Measurements from ENCODE around the gene KRTAP5-8.
"Not testable (repeated sequence)": the region's sequence is repeated elsewhere in the genome, so short reads cannot be mapped to it uniquely, and the experiment has no call there.

Gene KRTAP5-8

DNA sequence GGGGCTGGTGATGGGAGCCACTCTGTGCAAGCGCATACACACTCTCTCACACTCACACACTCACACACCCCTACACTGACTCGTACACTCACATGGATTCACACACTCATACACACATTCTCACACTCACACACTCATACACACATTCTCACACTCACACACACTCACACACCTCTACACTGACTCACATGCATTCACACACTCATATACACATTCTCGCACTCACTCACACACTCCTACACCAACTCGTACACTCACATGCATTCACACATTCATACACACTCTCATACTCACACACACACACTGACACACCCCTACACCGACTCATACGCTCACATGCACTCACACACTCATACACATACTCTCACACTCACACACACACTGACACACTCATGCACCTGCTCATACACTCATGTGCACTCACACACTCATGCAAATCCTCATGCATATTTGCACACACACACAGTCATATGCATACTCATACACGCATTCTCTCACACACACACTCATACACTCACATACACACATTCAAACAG lies 39.7 kb downstream of the KRTAP5-8 start:
- DNase-seq, result no peak
- Histone ChIP-seq H3K36me3 (replicated peaks) (no peaks in the 10 kb centered on the region), H3K27ac (no peak overlapping the region), H3K4me3 (ENCODE audit: low read depth, low read length) (no peak overlapping the region), H3K27me3 (replicated peaks) (no peaks in the 10 kb centered on the region)
- TF ChIP-seq, protein P1, sequence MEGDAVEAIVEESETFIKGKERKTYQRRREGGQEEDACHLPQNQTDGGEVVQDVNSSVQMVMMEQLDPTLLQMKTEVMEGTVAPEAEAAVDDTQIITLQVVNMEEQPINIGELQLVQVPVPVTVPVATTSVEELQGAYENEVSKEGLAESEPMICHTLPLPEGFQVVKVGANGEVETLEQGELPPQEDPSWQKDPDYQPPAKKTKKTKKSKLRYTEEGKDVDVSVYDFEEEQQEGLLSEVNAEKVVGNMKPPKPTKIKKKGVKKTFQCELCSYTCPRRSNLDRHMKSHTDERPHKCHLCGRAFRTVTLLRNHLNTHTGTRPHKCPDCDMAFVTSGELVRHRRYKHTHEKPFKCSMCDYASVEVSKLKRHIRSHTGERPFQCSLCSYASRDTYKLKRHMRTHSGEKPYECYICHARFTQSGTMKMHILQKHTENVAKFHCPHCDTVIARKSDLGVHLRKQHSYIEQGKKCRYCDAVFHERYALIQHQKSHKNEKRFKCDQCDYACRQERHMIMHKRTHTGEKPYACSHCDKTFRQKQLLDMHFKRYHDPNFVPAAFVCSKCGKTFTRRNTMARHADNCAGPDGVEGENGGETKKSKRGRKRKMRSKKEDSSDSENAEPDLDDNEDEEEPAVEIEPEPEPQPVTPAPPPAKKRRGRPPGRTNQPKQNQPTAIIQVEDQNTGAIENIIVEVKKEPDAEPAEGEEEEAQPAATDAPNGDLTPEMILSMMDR (IDR thresholded peaks at IDR 0.05; ENCODE audit: low read depth, low read length, missing control alignments), result no peak
- in situ Hi-C loops (cut with HindIII; ENCODE audit: low pct_ligation_motif_present, low sequenced_read_pairs), result no loop called here

DNA sequence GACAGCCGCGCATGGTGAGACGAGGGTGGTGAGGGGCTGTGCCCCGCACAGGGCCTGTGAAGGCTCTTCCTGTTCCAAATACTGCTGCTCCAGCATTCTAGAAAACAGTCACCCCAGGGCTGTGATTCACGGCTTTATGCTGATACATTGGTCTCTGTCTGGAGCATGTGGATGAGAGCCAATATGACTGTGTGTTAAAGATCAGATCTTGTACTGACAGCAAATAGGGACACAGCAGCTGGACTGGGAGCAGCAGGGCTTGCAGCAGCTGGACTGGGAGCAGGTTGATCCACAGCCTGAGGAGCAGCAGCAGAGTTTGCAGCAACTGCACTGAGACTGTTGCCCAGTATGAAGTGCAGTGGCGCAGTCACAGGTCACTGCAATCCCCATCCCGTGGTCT lies 41.7 kb downstream of the KRTAP5-8 start:
- DNase-seq, result peak; percentile 31
- H3K27me3 ChIP-seq (replicated peaks); H3K36me3 ChIP-seq (replicated peaks); in situ Hi-C loops (cut with HindIII; ENCODE audit: low pct_ligation_motif_present, low sequenced_read_pairs); H3K4me3 ChIP-seq (ENCODE audit: low read depth, low read length); H3K27ac ChIP-seq: not testable (repeated sequence)

DNA sequence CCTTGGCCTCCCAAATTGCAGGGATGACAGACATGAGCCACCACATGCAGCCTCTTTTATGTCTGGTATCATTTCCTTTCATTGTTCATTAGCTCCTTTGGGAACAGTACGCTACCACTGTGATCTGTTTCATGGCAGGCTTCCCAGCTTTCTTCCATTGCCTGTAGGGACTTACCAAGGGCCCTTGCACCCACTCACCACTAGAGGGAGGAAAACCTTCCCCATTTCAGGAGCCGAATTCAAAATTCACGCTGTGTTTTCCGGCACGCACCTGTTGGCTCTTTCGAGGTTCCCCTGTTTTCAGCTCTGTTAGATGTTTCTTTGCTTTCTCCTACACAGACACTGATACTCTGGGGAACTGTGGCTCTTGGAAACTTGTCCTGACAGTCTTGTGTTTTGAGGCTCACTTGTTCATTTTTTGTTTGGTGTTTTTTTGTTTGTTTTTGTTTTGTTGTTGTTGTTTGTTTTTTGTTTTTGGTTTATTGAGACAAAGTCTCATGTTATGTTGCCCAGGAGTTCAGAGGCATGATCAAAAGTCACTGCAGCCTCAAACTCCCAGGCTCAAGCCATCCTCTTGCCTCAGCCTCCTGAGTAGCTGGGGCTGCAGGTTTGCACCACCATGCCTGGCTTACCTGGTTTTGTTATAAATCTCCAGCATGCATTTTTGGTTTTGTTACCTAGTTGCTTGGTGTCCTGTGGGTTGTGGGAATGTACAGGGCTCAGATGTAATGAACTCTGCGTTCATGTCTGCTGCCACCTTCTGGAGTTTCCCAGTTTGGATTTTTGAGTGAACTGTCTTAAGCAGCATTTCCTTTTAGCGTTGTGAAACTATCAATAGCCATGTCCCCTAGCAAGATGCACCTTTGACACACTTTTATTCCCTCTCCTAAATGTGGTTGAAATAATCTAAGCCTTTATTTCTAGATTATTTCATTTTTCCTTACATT lies 42.5 kb downstream of the KRTAP5-8 start:
- TF ChIP-seq, protein P1 (IDR thresholded peaks at IDR 0.05; ENCODE audit: low read depth, low read length, missing control alignments), result peak; percentile 92
- Histone ChIP-seq H3K27ac (no peak overlapping the region), H3K27me3 (replicated peaks) (no peaks in the 10 kb centered on the region), H3K36me3 (replicated peaks) (no peaks in the 10 kb centered on the region), H3K4me3 (ENCODE audit: low read depth, low read length) (no peak overlapping the region)
- in situ Hi-C loops (cut with HindIII; ENCODE audit: low pct_ligation_motif_present, low sequenced_read_pairs), result no loop called here
- DNase-seq, result peak; percentile 77

DNA sequence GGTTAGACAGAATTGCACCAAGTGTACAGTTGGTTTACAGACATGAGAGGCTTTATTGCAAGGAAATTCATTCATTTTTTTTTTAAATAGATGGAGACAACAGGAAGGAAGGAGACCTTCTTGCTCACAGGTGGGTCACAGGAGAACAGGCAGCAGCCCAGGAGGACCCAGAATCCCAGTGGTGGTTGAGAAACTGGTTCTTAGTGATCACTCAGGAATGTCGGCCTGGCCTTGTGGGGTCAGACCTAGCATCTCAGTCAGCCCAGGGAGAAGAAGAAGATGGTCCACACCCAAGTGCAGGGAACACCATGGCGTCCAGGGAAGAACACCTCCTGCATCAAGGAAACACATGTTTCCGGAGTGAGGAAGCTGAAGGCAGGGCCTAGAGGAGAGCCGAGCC lies 44.0 kb downstream of the KRTAP5-8 start:
- H3K36me3 ChIP-seq (replicated peaks), result no peaks in the 10 kb centered on the region
- H3K27ac ChIP-seq, result no peak overlapping the region
- H3K4me3 ChIP-seq (ENCODE audit: low read depth, low read length), result no peak overlapping the region
- in situ Hi-C loops (cut with HindIII; ENCODE audit: low pct_ligation_motif_present, low sequenced_read_pairs), result no loop called here
- no peak for DNase-seq
- TF ChIP-seq, protein P1 (IDR thresholded peaks at IDR 0.05; ENCODE audit: low read depth, low read length, missing control alignments), result no peak
- no peaks in the 10 kb centered on the region for H3K27me3 ChIP-seq (replicated peaks)

DNA sequence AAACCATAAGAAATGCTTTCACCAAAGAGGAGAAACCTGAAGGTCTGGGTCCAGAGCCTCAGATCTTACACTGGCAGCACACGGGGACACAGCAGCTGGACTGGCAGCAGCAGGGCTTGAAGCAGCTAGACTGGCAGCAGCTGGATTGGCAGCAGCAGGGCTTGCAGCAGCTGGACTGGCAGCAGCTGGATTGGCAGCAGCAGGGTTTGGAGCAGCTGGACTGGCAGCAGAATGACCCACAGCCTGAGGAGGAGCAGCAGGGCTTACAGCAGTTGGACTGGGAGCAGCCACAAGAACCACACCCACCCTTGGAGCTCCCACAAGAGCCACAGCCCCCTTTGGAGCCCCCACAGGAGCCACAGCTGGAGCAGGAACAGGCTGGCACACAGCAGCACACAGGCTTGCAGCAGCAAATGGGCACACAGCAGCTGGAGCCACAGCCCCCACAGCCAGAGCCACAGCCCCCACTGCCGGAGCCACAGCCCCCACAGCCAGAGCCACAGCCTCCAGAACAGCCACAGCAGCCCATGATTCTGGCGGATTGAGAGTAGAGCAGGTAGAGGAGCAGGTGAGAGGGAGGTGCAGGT lies 44.6 kb downstream of the KRTAP5-8 start, which contains the start of gene KRTAP5-11:
Gene KRTAP5-11 (minus strand): TSS at position 567 of the 587 bp plus-strand sequence. CDS start 38 bp downstream, at position 529.
- no peaks in the 10 kb centered on the region for H3K27me3 ChIP-seq (replicated peaks)
- no peaks in the 10 kb centered on the region for H3K36me3 ChIP-seq (replicated peaks)
- H3K4me3 ChIP-seq (ENCODE audit: low read depth, low read length), result no peak within 1 kb of the TSS
- no peak within 1 kb of the TSS for H3K27ac ChIP-seq
- in situ Hi-C loops (cut with HindIII; ENCODE audit: low pct_ligation_motif_present, low sequenced_read_pairs), result no loop called here
- DNase-seq, result no peak
- TF ChIP-seq, protein P1 (IDR thresholded peaks at IDR 0.05; ENCODE audit: low read depth, low read length, missing control alignments), result no peak

DNA sequence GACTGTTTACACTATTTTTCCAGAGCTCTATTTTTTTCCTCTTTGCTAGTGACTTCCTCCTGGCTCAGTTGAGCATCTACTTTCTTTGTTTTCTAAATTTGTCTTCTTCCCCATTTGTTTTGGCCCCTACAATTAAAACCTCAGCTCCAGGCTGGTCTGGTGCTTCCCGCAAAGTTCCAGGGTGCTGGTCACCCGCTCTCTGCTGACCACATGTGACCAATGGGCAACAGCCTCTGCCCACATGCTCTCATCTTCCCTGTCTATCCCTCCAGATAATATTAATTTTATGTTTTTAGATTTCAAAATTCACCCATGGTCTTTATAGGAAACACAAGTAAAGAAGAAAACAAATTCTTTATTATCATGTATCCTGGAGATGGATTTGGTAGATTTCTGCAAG lies 45.1 kb downstream of the KRTAP5-8 start:
- H3K27ac ChIP-seq; H3K36me3 ChIP-seq (replicated peaks); in situ Hi-C loops (cut with HindIII; ENCODE audit: low pct_ligation_motif_present, low sequenced_read_pairs); H3K27me3 ChIP-seq (replicated peaks); DNase-seq; H3K4me3 ChIP-seq (ENCODE audit: low read depth, low read length): not testable (repeated sequence)

DNA sequence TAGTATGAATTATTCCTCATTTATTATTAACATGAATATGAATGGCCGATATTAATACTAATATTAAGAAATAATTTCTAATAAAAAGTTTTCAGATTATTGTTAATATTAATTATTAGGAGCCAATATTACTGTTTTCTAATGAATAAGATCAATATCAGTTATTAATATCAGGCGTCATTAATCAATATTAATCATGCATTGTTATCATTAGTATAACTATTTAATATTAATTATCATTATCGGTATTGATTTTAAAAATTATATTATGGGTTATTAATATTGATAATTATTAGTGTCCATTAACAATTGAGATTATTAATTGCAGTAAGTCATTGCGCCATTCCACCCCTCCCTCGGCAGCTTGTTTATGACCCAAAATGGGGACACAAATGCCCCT lies 47.8 kb downstream of the KRTAP5-8 start:
- H3K27me3 ChIP-seq (replicated peaks); in situ Hi-C loops (cut with HindIII; ENCODE audit: low pct_ligation_motif_present, low sequenced_read_pairs); DNase-seq; H3K36me3 ChIP-seq (replicated peaks); H3K27ac ChIP-seq; H3K4me3 ChIP-seq (ENCODE audit: low read depth, low read length): not testable (repeated sequence)

DNA sequence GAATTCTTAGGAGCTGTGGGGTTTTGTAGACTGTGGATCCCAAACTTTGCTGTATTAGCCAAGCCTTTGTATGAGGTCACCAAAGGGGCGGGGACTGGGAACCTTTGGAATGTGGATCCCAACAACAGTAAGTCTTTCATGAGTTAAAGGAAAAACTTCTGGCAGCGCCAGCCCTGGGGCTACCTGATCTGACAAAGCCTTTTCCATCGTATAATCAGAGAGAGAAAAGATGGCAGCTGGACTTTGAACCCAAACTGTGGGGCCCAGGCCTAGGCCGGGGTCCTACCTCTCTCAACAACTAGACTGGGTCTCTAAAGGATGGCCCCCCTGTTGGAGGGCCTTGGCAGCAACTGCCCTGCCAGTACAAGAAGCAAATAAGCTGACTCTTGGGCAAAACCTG lies 50.5 kb downstream of the KRTAP5-8 start:
- H3K4me3 ChIP-seq (ENCODE audit: low read depth, low read length); H3K27me3 ChIP-seq (replicated peaks); H3K27ac ChIP-seq; H3K36me3 ChIP-seq (replicated peaks); in situ Hi-C loops (cut with HindIII; ENCODE audit: low pct_ligation_motif_present, low sequenced_read_pairs); DNase-seq: not testable (repeated sequence)
